HepG2 (cell line): ENCODE data around the gene TRAPPC12. TPM values are rescaled to one million over a fixed set of nuclear protein-coding genes. Genes with fewer than 3 reads are reported as not detected.
A peak's percentile ranks its signal among the peaks of the same experiment; 100 is the strongest.

ENCODE experiments used
- ATM ChIP-seq: fragments of 450-650 bp; IDR thresholded peaks from 2 replicates; pipeline ENCODE4 v1.7.1; 2017; ENCODE audit warnings: mild to moderate bottlenecking, borderline replicate concordance
- DPF2 ChIP-seq: sonication (generic); formaldehyde crosslinking; IDR thresholded peaks from 2 replicates; pipeline ENCODE4 v1.4.0; 2020; ENCODE audit warnings: mild to moderate bottlenecking, low read depth, missing genetic modification reagents, borderline replicate concordance
- FIP1L1 ChIP-seq: fragments of 200-400 bp; formaldehyde crosslinking; IDR thresholded peaks from 2 replicates; pipeline ENCODE4 v1.6.1; 2018; ENCODE audit warnings: low read depth, mild to moderate bottlenecking, low read length, moderate library complexity, borderline replicate concordance; ENCODE audit not compliant: insufficient read depth
- KDM6A ChIP-seq: IDR thresholded peaks from 2 replicates; pipeline ENCODE4 v1.6.1; 2016; ENCODE audit warnings: low read depth
- NFE2L1 ChIP-seq: sonication (generic); formaldehyde crosslinking; IDR thresholded peaks from 2 replicates; pipeline ENCODE4 v1.4.0; 2020; ENCODE audit warnings: missing genetic modification reagents, mild to moderate bottlenecking, borderline replicate concordance
- NFKBIZ ChIP-seq: IDR thresholded peaks from 2 replicates; pipeline ENCODE4 v1.6.1; 2018; ENCODE audit warnings: missing genetic modification reagents, missing compliant biosample characterization
- PAWR ChIP-seq: sonication (generic); formaldehyde crosslinking; IDR thresholded peaks from 2 replicates; pipeline ENCODE4 v1.4.0; 2020; ENCODE audit warnings: missing genetic modification reagents, mild to moderate bottlenecking, borderline replicate concordance
- POGK ChIP-seq: sonication (generic); formaldehyde crosslinking; conservative IDR thresholded peaks from 2 replicates; pipeline ENCODE4 v1.8.0; 2022; ENCODE audit warnings: mild to moderate bottlenecking, moderate library complexity, missing genetic modification reagents
- RXRB ChIP-seq: IDR thresholded peaks from 2 replicates; pipeline ENCODE4 v1.6.1; 2016; ENCODE audit warnings: borderline replicate concordance, missing genetic modification reagents, missing compliant biosample characterization
- ZNF292 ChIP-seq: sonication (generic); formaldehyde crosslinking; IDR thresholded peaks from 2 replicates; pipeline ENCODE4 v1.8.1; 2022; ENCODE audit warnings: mild to moderate bottlenecking, low read depth, missing genetic modification reagents, borderline replicate concordance
- ZNF407 ChIP-seq: sonication (generic); formaldehyde crosslinking; IDR thresholded peaks from one replicate; pipeline ENCODE4 v1.5.1; 2020; ENCODE audit warnings: mild to moderate bottlenecking, missing genetic modification reagents; ENCODE audit errors: not compliant biosample characterization
- ZNF773 ChIP-seq: sonication (generic); formaldehyde crosslinking; IDR thresholded peaks from 2 replicates; pipeline ENCODE4 v1.4.0; 2020; ENCODE audit warnings: missing genetic modification reagents, borderline replicate concordance
- ZNF83 ChIP-seq: sonication (generic); formaldehyde crosslinking; IDR thresholded peaks from 2 replicates; pipeline ENCODE4 v1.4.0; 2020; ENCODE audit warnings: missing genetic modification reagents, mild to moderate bottlenecking, borderline replicate concordance
- ZXDC ChIP-seq: sonication (generic); formaldehyde crosslinking; IDR thresholded peaks from 2 replicates; pipeline ENCODE4 v1.5.0; 2020; ENCODE audit warnings: mild to moderate bottlenecking, missing genetic modification reagents
- polyA plus RNA-seq, 8 experiments: library from polyadenylated mRNA; depleted of rRNA in 3 of 8; stranded (reverse) in 7 of 8; unstranded in 1 of 8; fragments of >200 nt; fragmentation: Illumina TruSeq in 4 of 8; extraction: Trizol in 4 of 8; gene quantifications; 2 replicates each; pipeline versions ENCODE4 v1.2.1 to v1.2.3, GENCODE V29; 2011 to 2016; ENCODE audit warnings: low read depth in 4 of 8, missing spikeins in 1 of 8, mixed read lengths in 1 of 8; ENCODE audit not compliant: insufficient read depth in 1 of 8
- total RNA-seq, 5 experiments: library from RNA; depleted of rRNA; stranded (reverse); fragments of >200 nt; fragmentation: Illumina TruSeq; extraction: Trizol; gene quantifications; 2 replicates each; pipeline ENCODE4 v1.2.3, GENCODE V29; 2016; ENCODE audit warnings: low read depth in 1 of 5

TRAPPC12 gene
- total and polyA plus RNA-seq, 2 of the 13 experiments (the other 11 are each of a cell fraction or from before 2014, with no cell fraction given): 46.4 to 97.7 TPM

GRCh38 chr2:3518496-3519254 is 139.2 kb downstream of the TRAPPC12 start (continued):
- no peak for TF ChIP-seq ZXDC
- no peak for TF ChIP-seq RXRB
- TF ChIP-seq POGK (CRISPR knock-in tag): no peak
- TF ChIP-seq ZNF407 (CRISPR knock-in tag): no peak
- peak; percentile 61; the same call in 1 of the 2 replicates for TF ChIP-seq ZNF773
- no peak for TF ChIP-seq DPF2 (CRISPR knock-in tag)
- no peak for TF ChIP-seq ZNF83 (CRISPR knock-in tag)
- no peak for TF ChIP-seq NFE2L1 (CRISPR knock-in tag)
- no peak for TF ChIP-seq ATM
- TF ChIP-seq ZNF292 (CRISPR knock-in tag): no peak; the same call in 1 of the 2 replicates
- TF ChIP-seq PAWR (CRISPR knock-in tag): no peak
- TF ChIP-seq KDM6A (CRISPR knock-in tag): no peak
- TF ChIP-seq NFKBIZ: peak; percentile 4; the same call in 1 of the 2 replicates
- peak; percentile 96; the same call in 1 of the 2 replicates for TF ChIP-seq FIP1L1
